GM19467 (cell line): ENCODE measurements around the gene CCDC78.
A peak's percentile ranks its signal among the peaks of the same experiment; 100 is the strongest.

Experiments used
- ATAC-seq: cut with Tn5 transposase; IDR thresholded peaks from one replicate; pipeline ENCODE4 v1.9.1; 2021; ENCODE audit warnings: mild to moderate bottlenecking, moderate library complexity; ENCODE audit not compliant: unreplicated experiment

The CCDC78 gene

DNA sequence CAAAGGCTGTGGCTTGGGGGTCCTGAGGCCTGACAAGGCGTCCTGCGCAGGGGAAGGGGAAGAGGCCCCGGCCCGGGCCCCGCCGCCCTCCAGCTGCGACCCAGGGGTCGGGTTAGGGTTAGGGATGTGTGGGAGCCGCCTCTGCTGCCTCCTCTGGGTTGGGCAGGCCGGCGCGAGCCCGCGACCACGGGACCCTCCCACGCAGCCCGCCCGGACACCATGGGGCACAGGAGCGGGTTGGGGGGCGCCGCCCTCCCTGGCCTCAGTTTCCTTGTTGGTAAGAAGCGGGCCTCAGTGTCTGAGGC lies 14.2 kb upstream of the CCDC78 start:
- ATAC-seq: no peak

DNA sequence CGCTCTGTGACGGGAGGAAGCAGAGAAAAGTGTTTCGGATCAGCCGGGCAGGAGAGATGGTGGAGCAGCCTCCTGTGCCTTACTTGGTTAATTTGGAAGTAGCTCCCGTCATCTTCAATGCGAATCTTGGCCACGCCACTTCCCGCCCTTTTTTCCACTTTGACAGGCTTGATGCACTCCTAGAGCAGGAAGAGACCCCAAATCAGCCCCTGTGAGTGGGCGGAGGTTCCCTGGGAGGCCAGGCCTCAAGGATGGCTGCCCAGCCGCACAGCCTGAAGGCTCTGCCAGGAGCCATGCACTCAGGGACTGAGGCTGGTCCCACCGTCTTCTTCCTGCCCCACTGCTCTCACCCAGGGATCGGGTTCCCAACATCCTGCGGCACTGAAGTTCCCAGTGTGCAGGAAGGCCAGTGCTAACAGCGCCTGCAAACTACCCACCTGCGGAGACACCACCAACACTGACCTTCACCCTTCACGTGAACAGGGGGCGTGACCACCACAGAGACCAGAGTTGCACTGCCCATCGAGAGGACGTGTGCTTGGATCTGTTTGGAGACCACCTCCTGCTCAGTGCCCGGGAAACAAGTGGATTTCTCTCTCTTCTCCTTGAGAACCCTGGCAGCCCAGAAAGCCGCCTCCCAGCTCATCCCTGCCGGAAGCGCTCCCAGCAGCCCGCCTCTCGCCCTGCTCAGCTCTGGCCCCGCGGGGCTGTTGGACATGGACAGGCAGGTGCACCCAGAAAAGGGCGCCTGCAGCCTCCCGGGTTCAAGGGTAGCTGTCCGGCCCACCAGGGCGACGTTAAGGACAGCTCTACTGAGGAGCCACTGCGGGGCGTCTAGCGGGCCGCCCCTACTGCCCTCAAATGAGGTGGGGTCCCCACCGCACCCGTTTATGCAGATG lies 13.6 kb upstream of the CCDC78 start:
- no peak for ATAC-seq

DNA sequence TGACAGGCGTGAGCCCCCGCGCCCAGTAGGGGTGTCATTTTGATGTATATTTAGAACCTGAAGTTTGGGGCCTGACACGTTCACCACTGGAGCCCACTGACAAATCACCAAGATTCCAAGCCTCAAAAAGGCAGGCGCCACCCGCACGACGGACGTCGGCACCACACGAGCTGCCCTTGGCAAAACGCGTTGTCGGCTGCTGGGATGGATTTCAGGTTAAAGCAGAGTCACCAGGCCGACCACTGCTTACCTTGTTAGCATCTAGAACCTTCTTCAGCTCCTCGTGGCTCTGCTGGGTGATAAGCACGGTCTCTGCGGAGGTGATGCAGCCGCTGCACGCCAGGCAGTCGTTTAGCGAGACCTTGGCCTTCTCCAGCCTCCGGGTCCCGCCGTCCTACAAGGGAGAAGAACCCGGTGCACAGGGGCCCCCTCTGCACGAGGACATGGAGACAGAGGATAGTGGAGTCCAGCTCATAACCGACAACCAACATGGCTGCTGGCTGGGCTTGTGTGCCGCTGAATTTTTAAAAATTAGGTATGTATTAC lies 10.8 kb upstream of the CCDC78 start:
- ATAC-seq: no peak

DNA sequence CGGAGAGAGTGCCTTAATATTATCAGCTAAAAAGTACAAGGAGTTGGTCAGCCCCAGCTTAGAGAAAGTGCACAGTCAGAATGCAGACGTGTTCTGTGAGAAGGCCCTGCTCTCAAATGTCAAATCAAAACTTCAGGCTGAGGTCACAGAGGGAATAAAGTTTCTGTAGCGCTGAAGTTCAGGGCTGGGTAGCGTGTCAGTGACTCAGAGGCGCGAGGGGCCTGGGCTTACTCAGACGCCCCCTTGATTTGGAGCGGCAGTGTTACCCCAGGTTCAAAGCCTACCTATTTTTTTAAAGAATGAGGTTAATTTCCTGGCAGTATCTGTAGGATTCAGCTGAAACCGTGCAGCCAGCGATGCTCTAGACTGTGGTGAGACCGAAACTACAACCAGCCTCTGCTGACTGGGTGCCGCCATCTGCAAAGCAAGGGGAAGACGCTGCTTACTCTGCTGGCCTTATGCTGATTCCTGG lies 9.8 kb upstream of the CCDC78 start:
- no peak for ATAC-seq

DNA sequence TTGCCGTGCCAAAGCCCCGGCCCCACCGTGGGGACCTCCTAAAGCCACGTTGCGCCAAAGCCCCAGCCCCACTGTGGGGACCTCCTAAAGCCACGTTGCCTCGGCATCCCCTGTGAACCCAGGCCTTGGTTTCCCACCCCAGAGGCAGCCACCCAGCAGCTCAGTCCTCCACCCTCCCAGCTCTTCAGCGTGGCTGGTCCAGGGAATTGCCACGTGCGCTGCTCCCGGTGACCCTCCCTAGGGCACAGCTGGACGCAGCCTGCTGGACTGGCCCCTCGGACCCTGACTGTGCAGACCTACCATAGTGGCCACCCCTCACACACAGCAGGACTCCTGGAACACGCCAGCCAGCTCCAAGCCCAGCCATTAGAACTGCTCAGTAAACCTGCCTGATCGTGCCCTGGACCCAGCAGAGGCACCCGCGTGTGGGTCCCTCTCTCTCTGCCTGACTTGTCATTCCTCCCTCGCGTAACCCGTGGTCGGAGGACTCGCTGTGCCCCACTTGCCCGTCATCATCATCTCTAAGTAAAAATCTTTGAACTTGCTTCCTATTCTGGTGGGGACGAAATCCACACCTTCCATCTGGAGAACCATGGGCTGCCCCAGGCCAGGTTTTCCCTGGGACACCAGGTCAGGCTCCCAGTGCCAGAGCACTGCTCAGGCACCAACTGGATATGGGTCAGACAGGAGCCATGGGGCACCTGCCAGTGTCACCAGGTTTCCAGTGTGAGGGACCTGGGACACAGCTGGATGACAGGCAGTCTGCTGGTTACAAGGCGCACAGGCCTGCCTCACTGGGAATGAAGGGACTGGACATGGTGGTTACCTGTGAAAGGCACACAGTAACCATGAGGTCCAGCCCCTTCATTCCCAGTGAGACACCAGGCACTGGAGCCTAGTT lies 9.0 kb upstream of the CCDC78 start:
- ATAC-seq: no peak

DNA sequence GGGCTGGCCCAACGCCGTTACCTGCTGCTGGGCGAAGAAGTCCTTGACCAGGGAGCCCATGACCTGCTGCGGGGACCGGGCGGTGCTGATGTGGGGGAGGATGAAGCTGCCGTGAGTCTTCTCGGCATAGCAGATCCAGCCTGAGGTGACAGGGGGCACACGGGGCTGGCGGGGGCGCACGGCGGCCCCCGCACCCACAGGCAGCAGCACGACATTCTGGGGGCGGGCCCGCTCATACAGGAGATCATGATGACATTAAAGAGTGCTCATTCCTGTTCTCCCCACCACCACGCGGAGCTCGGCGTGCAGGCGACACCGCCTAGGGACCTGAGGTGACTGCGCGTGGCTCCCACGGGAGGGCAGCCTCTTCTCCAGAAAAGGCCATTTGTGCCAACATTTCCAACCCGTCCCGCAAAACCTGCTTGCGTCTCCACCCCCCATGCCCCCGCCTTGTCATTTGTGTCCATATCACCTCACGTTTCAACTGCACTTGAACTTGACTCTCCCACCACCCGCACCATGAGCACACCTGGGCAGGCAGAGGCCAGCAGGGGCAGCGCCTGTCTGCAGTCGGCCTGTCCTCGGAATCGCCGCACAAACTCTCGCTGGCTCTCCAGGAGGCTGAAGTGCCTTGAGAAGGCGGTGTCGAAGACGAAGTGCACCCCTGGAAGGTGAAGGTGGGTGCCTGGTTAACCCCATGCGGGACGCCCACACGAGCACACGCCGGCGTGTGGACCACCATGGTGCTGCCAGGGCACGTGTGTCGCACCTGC lies 8.2 kb upstream of the CCDC78 start:
- no peak for ATAC-seq

DNA sequence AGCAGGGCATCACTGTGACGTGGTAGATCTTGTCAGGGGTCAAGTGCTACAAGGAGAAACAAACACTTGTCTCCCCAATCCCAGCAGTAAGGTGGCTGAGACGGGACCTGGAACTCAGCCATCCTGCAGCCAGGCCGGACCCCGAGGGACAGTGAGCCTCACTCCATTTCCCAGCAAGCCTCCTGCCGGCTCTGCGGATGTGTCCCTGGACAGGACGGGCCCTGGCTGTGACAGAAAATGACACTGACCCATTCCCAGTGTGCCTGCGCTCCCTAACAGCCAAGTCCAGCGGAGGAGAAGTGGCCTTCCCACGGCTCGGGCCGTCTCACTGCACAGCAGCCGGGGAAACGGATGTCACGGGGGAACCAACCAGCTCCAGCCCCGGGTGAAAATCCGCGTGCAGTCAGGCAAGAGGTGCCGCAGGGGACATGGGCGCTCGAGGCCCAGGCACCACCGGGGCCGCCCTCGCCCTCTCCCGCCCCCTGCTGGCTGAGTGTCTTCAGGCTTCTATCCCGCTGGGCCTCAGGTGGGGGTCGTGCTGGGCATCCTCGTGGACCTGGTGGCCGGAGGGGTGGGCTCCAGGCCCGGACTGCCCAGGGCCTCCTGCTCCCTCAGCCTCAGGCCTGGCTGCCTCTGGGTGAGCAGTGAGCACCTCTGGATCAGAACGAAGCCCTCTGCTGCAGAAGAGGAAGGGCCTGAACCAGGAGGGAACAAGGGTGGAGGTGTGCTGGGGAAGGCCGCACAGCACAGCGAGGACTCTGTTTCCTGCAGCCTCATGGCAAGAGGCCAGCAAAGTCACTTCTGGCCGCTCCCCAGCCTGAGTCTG lies 7.4 kb upstream of the CCDC78 start:
- no peak for ATAC-seq

DNA sequence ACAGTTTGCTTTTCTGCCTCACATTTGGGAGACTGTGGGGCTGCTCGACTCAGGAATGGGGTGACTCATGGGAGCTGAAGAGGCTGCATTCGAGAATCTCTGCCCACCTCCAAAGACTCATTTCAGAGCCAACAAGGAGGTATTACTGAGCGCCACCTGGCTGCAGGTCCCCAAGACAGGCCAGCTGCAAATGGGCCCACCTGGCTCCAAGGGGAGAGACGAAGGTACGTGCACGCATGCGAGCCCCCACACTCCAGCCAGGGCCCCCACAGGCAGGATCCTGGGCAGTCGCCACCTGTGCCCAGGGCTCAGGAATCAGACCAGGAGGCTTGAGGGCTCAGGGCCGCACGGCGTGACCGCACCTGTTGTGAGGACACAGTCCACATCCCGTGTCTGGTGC lies 6.7 kb upstream of the CCDC78 start:
- no peak for ATAC-seq

DNA sequence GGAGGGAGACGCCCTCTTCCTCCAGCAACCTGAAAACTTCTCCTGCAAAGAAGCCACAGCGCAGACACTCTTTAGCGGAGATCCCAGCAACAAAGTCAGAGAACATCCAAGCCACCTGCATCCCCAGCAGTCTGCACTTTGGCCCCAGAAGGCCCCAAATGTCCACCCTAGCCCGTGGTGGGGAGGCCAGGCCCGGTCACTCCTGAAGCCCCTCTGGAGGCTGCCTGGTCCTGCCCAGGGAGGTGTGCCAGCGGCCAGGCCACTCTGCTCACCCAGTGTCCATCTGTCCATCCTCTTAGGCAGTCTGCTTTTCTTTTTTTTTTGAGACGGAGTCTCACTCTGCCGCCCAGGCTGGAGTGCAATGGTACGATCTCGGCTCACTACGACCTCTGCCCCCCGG lies 6.1 kb upstream of the CCDC78 start:
- ATAC-seq: no peak

DNA sequence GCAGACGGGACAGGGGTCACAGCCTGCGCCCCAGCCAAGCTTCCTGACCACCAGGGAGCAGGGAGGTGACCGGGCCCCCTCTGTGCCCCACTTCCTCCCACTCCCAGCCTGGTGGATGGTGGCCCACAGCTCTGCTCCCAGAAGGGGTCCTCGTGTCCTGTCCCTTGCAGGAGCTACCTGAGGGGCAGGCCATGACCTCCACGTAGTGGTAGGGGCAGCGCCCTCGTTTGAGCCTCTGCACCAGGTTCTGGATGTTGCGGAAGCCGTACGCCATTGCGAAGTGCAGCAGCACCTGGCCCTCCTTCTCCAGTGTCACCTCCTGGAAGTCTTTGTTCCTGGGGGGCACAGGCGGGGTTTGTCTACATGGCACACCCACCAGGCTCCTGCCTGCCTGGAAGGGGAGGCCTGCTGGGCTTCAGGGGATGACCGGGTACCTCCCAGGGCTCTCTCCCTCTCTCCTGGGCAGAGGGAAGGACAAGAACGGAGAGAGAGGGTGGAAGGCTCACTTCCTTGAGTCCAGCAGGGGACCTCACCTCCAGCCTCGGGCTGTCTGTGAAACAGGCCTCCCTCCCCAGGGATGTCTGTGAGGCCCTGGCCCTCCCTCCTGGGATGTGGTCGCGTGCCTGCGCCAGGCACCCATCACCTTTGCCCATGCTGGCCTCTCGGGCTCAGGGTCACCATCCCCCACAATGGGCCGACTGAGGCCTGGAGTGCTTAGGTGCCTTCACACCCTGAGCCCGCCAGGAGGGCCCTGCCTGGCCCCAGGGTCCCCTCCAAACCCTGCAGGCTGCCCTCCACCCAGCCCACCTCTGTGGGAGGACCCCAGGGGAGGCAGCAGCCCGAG lies 4.6 kb upstream of the CCDC78 start:
- no peak for ATAC-seq

DNA sequence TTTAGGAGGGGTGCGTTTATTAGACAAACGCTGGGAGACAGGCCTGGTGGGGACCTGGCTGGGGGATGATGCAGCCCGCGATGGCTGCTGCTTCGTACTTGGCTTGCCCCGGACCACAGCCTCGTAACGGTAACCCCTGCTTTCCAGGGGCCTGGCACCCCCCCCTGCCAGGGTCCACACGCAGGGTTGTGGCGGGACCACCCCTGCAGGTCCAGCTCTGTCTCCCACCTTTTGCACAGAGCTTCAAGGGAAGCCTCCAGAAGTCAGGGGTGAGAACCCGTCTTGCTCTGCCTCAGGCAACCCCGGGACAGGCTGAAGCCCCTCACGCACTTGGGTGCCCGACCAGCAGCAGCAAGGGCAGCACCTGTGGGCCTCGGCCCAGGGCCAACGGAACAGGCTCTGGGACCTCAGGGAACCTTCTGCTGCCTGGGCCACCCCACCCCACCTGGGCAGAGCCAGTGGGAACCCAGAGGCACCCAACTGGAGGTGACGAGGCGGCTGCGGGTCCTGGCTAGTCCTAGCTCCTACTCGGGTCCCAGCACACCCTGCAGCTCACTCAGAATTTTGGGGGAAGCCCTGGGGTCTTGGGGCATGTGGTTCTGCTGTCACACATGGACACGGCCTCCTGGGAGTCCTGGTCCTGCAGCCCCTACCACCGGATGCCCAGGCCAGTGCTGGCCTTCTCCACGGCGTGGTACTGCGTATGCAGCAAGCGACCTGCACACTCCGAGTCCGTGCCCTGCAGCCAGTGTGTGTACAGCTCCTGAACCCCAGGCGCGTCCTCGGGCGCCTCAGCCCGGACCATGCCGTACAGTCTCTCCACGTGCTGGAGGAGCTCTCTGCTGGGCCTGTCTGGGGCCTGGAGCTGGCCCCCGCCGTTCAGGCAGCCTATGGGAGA lies 3.8 kb upstream of the CCDC78 start:
- no peak for ATAC-seq

DNA sequence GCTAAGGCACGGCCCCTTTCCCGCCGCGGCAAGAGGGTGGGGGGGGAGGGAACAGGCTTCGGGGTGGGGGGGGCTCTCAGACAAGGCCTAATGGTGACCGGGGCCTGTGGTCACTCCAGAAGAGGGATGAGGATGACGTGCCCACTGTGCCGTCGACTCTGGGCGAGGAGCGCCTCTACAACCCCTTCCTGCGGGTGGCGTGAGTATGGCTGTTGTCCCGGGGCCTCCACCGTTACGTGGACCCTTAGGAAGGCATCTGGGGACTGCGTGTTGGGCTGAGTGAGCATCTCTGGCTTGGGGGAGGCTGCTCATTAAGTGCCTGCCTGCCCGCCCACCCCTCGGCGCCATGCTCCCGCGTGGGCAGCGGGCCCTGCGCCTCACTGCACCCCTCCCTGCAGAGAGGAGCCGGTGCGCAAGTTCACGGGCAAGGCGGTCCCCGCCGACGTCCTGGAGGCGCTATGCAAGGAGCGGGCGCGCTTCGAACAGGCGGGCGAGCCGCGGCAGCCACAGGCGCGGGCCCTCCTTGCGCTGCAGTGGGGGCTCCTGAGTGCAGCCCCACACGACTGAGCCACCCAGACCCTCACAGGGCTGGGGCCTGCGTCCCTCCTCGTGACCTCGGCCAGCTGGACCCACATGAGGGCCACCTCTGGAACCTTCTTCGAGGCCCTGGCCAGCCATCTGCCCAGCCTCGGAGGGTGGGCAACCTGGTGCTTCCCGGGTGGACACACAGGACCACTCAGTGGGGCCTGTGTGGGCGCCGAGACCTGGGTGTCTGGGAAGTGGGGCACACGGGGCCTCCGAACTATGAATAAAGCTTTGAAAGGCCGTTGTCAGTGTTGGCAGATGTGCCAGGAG lies 2.9 kb upstream of the CCDC78 start:
- no peak for ATAC-seq

DNA sequence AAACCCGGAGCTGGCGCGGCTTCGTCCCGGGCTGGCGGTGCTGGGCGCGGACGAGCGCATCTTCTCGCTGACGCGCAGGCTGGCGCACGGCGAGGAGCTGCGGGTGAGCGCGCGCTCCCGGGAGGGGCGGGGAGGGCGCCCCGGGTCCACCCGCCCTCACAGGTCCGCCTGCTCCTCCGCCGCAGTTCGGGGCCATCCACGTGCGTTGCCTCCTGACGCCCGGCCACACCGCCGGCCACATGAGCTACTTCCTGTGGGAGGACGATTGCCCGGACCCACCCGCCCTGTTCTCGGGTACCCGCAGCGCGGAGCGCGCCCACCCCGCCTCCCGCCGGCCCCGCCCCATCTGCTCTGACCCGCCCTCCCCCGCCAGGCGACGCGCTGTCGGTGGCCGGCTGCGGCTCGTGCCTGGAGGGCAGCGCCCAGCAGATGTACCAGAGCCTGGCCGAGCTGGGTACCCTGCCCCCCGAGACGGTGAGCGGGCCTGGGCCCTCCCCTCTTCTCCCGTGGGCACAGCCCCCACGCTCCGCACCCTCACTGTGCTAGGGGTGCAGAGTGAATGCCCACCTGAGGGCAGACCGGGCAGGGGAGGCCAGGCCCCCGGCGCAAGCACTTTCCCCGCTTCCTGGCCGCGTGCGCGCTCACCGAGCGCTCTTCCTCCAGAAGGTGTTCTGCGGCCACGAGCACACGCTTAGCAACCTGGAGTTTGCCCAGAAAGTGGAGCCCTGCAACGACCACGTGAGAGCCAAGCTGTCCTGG lies 2.1 kb upstream of the CCDC78 start:
- peak; percentile 42 for ATAC-seq

DNA sequence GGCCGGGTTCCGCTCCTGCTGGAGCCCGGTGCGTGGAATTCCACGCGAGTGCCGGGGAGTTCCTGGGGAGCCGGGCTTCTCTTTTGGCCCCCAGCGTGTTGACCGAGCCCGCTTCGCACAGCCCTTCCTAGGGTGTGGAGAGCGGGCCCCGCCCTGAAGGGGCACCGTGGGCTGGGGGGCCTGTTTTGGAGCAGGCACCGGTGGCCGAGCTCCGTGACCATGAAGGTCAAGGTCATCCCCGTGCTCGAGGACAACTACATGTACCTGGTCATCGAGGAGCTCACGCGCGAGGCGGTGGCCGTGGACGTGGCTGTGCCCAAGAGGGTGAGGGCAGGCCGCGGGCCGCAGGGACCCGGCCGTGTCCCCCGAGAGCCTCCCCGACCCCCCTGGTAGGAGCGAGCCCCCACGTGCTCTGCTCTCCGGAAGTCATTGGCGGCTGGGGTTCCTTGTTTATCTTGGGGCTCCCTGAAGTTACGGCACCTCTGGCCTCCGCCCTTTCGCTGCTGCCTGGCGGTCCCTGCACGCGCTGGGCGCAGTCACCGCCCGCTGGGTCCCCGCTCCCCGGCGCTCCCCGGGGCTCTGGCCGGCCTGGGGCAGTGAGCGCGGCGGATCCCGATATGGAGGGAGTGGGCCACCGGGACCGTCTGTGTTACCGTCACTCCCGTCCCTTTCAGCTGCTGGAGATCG lies 1.2 kb upstream of the CCDC78 start:
- ATAC-seq: no peak

DNA sequence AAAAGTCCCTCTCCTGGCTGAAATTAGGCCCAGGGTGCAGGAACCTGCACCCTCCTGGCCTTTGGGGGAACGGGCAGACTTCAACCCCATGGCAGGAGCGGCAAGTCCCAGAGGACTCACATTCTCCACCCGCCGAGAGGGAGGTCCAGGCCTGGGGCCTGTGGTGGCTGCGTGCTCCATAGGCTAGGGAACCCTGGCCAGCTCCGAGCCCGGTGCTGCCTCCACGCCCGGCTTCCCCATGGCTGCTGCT lies 130 bp downstream of the CCDC78 start:
- no peak for ATAC-seq

DNA sequence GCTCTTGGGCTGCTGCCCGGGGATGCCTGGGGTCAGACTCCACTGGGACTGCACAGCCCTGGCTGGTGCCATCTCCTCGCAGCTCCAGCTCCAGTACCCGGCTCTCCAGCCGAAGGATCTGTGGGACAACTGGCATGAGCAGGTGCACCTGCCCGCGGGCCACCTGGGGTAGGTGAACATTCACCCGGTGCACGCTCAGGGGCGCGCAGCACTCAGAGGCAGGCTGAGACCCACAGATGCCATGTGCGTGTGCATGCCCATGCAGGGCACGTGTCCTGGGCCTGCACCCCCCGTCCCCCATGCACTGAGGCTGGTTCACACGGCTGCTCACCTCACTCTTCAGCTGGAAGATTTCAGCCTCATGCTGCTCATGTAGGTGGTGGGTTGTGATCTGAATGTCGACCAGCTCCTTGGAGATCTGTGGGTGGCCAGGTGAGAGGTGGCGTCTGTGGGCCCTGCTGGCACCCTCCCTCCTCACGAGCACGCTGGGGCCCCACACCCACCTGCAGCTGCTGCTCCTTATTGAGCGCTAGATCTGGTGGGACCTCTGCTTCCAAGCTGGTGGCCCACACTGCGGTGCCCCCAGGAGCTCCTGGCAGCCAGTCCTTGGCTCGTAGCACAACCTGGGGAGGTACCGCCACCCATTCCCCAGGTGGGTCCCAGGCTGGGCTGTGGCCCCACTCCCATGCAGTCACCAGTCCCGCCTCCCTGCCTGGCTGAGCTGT lies 618 bp downstream of the CCDC78 start:
- no peak for ATAC-seq
